GM19395 (cell line): Measurements from ENCODE around the gene KRT3.

ENCODE experiments used
- ATAC-seq: cut with Tn5 transposase; IDR thresholded peaks from one replicate; pipeline ENCODE4 v1.9.1; 2021; ENCODE audit warnings: mild to moderate bottlenecking, moderate library complexity; ENCODE audit not compliant: unreplicated experiment

The KRT3 gene

GRCh38 chr12:52815161-52815560 lies 19.2 kb upstream of the KRT3 start:
- no peak for ATAC-seq

DNA sequence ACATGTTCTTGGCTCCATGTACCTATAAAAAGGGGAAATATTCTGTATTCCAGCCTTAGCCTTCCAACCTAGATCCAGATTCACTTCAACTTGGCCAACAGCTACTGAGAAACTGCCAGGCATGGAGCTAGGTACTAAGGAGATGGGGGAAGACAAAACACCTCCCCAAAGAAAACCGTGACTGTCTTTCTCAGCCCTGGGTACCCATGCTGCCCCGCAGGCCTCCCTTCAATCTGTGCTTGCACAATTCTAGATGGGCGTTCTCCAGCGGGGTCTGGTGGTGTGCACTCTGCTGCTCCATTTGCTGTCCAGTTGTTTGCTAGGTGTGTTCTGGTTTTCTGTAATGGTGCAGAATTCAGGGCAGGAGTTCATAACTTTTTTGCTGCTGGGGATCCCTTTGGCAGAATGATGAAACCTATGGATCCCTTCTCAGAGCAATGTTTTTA lies 18.8 kb upstream of the KRT3 start:
- no peak for ATAC-seq

GRCh38 chr12:52813885-52814709 lies 18.2 kb upstream of the KRT3 start, which contains the start of gene KRT4:
KRT4 (minus strand) TSS chr12:52814116; CDS start chr12:52814058, 58 bp downstream.
- ATAC-seq = no peak

GRCh38 chr12:52813203-52813819 lies 17.4 kb upstream of the KRT3 start:
- no peak for ATAC-seq

- no peak for ATAC-seq
Observed at GRCh38 chr12:52812749-52813148, 16.8 kb upstream of the KRT3 start.

DNA sequence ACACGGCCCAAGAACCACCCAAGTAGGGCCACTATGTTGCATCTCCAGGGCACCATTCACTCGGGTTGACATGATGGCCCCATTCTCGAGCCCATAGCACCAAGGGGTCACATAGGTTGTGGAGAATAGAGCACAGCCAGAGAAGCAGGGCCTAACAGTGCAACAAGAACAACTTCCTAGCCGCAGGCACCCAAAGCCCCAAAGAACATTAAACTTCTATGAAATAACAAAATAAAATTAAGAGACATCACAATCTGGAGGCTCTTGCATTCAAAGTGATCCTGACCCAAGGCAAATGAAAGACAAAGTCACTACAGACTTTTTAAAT lies 16.1 kb upstream of the KRT3 start:
- no peak for ATAC-seq

DNA sequence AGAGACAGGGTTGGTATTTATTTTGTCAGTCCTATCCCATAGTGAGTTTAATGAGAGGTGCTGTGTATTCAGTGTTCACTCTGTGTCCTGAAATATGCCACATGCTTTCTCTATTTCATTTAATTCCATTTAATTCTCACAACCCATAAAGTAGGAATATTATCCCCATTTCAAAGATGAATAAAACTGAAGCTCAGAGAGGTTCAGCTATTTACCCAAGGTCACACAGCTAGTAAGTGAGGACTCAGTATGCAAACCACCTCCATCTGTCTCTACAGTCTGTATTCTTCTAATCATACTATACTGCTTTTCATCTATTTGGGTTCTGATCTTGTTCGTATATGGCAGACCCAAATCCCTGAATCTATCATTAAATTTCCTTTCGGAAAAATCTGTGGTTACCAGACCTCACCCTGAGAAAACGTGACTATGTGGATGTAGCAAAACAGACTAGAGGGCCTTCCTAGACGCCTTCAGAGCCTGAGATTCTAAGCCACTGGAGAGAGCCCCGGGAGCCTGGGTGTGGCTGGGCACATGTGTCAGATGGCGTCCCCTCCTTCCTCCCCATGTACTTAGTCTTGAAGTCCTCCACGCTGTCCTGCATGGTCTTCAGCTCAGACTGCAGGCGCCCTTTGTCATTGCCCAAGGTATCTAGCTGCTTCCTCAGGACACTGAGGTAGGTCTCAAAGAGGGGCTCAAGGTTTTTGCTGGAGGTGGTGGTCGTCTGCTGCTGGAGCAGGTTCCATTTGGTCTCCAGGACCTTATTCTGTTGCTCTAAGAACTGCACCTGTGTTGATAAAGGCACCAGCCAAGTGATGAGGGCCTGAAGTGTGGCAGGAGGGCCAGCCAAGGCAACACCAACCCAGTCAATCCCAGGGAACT lies 15.5 kb upstream of the KRT3 start:
- no peak for ATAC-seq

DNA sequence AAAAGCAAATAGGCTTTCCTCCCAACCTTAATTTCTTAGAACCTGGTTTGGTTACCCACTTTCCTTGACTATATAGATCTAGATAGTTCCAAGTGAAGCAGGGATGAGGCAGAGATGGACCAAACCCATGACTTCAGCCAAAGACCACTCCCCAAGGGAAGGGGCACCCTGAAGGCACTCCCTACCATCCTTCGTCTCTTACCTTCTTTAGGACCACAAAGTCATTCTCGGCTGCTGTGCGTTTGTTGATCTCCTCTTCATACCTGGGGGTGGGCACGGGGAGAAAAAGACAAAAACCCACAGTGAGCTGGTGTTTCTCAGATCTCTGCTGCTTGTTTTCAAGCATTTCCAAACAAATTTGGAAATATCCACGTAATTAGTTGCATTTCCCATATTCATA lies 14.6 kb upstream of the KRT3 start:
- ATAC-seq = no peak

GRCh38 chr12:52809166-52809565 lies 13.2 kb upstream of the KRT3 start:
- ATAC-seq = no peak

DNA sequence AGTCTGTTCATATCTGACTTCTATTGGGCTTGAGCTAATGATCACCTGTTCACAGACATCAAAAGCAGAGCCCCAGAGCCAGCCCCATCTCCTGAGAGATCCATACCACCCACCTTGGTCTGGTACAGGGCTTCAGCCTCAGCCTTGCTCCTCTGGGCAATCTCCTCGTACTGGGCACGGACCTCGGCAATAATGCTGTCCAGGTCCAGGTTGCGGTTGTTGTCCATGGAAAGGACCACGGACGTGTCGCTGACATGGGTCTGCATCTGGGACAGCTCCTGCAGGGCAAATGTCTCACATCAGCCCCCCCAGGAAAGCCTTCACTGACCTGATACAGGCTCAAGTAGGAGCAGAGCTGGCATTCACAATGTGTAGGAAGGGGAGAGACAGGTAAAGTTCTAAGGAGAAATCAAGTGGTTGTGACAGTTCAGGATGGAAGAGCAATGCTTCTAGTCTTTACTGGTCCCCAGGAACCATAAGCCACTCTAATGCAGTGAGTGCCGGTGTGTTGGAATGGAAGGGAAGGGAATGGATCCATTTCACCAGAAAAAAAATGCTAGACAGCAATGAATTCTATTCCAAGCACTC lies 12.8 kb upstream of the KRT3 start:
- no peak for ATAC-seq

- ATAC-seq = no peak
Observed at GRCh38 chr12:52807544-52808470, 11.9 kb upstream of the KRT3 start.

DNA sequence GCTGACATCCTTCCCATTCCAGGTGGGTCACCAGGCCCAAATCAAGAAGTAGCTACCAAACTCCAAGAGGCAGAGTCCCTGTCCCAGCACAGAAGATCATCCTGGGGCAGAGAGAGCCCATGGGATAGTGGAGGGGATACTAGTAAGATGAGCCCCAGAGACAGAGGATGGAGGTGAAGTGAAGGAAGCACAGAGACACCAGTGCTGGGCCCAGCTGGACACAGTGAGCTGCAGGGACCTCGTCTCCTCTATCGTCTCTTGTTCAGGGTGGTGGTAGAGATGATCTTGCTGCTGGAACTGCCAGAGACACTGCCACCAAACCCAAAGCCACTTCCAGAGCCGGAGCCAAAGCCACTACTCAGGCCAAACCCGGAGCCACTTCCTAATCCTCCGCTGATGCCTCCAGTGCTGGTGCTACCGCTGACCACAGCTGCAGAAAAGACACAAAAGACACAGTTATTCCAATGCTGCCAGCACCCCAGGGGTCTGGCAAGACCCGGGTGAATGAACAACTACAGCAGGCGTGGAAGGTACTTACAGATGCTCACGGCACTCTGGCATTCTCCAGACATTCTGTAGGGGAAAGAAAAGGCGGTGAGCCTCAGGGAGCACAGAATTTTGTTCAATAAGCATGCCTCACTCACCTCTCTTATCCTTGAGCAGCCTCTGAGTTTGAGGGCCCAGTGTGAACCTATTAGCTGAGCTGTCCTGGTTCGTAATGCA lies 11.1 kb upstream of the KRT3 start:
- ATAC-seq = no peak

DNA sequence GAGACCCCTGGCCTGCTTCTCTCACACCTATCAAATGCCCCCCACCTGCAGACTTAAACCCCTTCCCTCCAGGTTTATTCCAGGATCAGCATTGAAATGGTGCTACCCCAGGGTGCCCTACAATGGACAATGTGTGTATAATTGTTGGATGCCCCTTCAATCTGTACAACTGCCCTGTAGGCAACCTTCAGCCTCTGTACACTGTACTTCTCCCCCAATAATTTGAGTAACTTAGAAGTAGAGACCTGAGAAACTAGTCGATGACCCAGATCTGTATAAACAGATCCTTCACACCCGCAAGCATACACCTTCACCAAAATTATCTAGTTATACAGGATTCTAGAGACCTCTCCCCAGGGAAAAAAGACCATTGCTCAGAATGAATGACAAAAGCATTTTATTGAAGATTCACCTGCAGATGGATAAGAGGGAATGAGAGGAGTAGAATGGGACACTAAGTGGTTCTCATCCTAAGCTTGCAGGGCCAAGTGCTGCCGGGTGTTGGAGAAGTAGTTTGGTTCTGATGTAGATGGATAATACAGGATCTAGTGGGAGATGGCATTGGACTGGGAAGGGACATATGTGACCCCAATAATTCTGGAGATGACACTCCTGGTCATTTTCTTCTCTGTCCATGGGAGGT lies 10.4 kb upstream of the KRT3 start:
- no peak for ATAC-seq

DNA sequence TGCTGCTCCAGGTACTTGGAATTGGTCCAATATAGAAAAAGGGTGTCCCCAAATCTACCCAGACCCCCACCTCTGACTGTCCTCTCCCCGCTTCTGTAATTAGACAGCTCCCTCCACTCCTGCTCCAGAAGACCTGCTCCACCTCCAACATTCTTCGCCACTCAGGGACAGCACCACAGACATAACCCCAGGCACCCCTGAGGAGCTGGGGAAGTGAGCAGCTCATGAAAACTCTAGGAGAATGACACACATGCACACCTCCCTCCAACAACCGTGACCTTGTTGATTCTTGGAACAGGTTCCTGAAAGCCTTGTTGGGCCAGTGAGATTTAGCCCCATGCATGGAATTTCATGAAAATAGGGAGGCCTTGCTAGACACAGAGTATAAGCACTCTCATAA lies 9.8 kb upstream of the KRT3 start:
- no peak for ATAC-seq

DNA sequence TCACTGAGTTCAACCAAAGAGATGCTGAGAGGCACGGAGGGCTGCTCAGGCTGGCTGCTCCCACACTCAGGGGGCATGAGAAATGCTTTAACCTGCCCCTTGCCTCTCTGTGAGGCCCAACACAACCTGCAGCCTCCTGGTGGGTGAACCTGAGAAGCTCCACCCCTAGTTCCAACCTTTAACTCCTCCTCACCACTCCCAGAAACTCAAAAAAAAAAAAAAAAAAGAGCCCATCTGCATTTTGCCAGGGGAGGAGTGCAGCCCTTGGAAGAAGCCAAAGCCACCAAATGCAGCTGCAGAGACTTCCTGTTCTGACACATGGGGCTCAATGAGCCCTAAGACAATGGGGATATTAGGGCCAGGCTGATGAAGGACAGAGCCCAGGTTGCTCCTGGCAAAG lies 9.1 kb upstream of the KRT3 start:
- no peak for ATAC-seq

DNA sequence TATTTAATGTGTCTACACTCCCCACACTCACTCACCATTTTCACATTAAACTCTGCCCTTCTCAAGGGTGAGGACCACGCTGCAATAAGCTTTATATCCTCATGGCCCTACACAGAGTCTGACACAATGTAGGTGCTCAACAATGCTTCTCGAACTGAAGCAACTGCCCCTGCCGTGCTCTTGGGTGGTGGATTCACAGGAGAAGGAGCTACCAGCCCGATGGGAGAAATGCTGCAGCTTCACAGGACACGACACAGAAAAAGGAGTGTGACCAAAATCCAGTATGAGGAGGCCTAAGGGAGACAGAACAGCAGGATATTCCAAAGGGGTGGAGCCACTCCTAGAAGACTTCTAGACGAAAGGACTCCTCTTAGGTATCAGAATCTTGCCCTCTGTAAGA lies 6.5 kb upstream of the KRT3 start:
- no peak for ATAC-seq

- no peak for ATAC-seq
Observed at GRCh38 chr12:52801773-52802172, 5.9 kb upstream of the KRT3 start.

DNA sequence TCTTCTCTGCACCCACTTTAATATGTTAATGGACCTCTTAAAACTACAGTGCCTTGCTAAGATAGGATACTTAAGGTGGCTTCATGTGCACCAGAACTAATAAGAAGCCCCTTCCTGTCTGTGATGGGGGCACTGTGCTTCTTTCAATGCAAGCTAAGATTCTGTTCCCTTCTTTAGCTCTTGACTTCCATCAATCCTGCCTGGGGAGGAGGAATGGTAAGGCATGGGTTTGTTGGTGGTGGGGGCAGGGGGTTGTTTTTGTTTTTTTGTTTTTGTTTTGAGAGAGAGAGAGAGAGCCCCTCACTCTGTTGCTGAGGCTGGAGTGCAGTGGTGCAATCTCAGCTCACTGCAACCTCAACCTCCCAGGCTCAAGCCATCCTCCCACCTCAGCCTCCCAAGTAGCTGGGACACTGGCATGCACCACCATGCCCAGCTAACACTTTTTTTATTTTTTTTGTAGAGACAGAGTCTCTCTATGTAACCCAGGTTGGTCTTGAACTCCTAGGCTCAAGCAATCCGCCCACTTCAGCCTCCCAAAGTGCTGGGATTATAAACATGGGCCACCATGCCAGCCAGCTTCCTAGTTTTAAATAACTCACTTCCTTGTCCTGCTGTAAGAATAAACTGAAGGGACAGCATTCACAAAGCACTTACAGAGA lies 4.5 kb upstream of the KRT3 start:
- ATAC-seq = no peak
